Endodermal cell (in vitro differentiated cells): Measurements from ENCODE around the gene AGFG1. TPM values are rescaled to one million over a fixed set of nuclear protein-coding genes. Genes with fewer than 3 reads are reported as not detected.

ENCODE experiments used
- DNase-seq: peaks from one replicate; pipeline ENCODE4 v3.0.0-alpha.2; 2017
- H3K27ac ChIP-seq: 2 replicates; pipeline ENCODE4 v1.5.1; 2013; ENCODE audit warnings: mild to moderate bottlenecking, low read depth, low read length, moderate library complexity
- H3K27me3 ChIP-seq: 2 replicates; pipeline ENCODE4 v1.6.1; 2013; ENCODE audit warnings: mild to moderate bottlenecking, low read length, moderate library complexity; ENCODE audit not compliant: insufficient read depth, control insufficient read depth, poor library complexity, severe bottlenecking
- H3K36me3 ChIP-seq: 2 replicates; pipeline ENCODE4 v1.7.0; 2013; ENCODE audit warnings: mild to moderate bottlenecking, low read length, moderate library complexity; ENCODE audit not compliant: control insufficient read depth, insufficient read depth
- H3K4me1 ChIP-seq: one replicate; pipeline ENCODE4 v1.7.0; 2013; ENCODE audit warnings: low read length; ENCODE audit not compliant: control insufficient read depth, insufficient read depth
- H3K4me3 ChIP-seq: 2 replicates; pipeline ENCODE4 v1.5.1; 2013; ENCODE audit warnings: mild to moderate bottlenecking, low read length, moderate library complexity
- H3K9ac ChIP-seq: 2 replicates; pipeline ENCODE4 v1.6.1; 2013; ENCODE audit warnings: mild to moderate bottlenecking, low read length, moderate library complexity; ENCODE audit not compliant: poor library complexity, severe bottlenecking; ENCODE audit errors: extremely low read depth
- H3K9me3 ChIP-seq: 2 replicates; pipeline ENCODE4 v1.6.1; 2013; ENCODE audit warnings: mild to moderate bottlenecking, low read length, moderate library complexity; ENCODE audit not compliant: control insufficient read depth
- H3K27ac Mint-ChIP-seq: 2 replicates; pipeline ENCODE4 v1.8.0; 2020; ENCODE audit warnings: mixed read lengths
- H3K27me3 Mint-ChIP-seq: 2 replicates; pipeline ENCODE4 v1.8.0; 2021; ENCODE audit warnings: mild to moderate bottlenecking, mixed read lengths; ENCODE audit not compliant: insufficient read depth
- H3K36me3 Mint-ChIP-seq: 2 replicates; pipeline ENCODE4 v1.8.0; 2020; ENCODE audit warnings: low read depth, mixed read lengths
- H3K4me1 Mint-ChIP-seq: 2 replicates; pipeline ENCODE4 v1.8.0; 2020; ENCODE audit warnings: mixed read lengths
- H3K4me3 Mint-ChIP-seq: 2 replicates; pipeline ENCODE4 v1.8.0; 2020; ENCODE audit warnings: mild to moderate bottlenecking, moderate library complexity, mixed read lengths
- H3K9me3 Mint-ChIP-seq: 2 replicates; pipeline ENCODE4 v1.8.0; 2020; ENCODE audit warnings: mild to moderate bottlenecking, mixed read lengths
- CTCF ChIP-seq: fragments of 200-600 bp; sonication (generic); conservative IDR thresholded peaks from 2 replicates; pipeline ENCODE4 v1.5.0; 2021; ENCODE audit warnings: antibody characterized with exemption, mild to moderate bottlenecking
- WGBS, 2 experiments: methylation state at CpG; one replicate each; pipeline versions ENCODE4 v1.1.5 to v1.1.7; 2013; ENCODE audit warnings: missing lambda C conversion rate in 2 of 2, mixed read lengths in 1 of 2; ENCODE audit not compliant: insufficient coverage in 1 of 2, insufficient read length in 1 of 2; 5-methylcytosine and 5-hydroxymethylcytosine counted together
- total RNA-seq, 2 donors: library from RNA; stranded (reverse); fragmentation: NEBNext Ultra II Directional in 1 of 2; extraction: Animal tissue kit (Norgen Biotek cat#: 25700) in 1 of 2; gene quantifications; 2 replicates in 1 of 2; 3 replicates in 1 of 2; pipeline ENCODE4 v1.2.1, GENCODE V29; 2021

AGFG1 gene
- total RNA-seq, 2 donors from 2014 or later: 90.3 to 92.0 TPM

- Mint-ChIP-seq H3K27me3 (no peaks in the 10 kb centered on the region), H3K9me3 (no peaks in the 10 kb centered on the region), H3K27ac (no peak overlapping the region), H3K36me3 (no peaks in the 10 kb centered on the region), H3K4me3 (no peak overlapping the region), H3K4me1 (peaks cover 20% of the 10 kb centered on the region)
- Histone ChIP-seq H3K9me3 (no peaks in the 10 kb centered on the region), H3K27ac (no peak overlapping the region), H3K4me1 (no peaks in the 10 kb centered on the region), H3K36me3 (no peaks in the 10 kb centered on the region), H3K27me3 (no peaks in the 10 kb centered on the region), H3K4me3 (no peak overlapping the region), H3K9ac (no peak overlapping the region)
- no peak for TF ChIP-seq CTCF
- 95 to 97% methylated on average over 6 of the region's 6 CpGs for WGBS, 2 experiments
- DNase-seq: no peak
These were observed 9.4 kb upstream of the AGFG1 start for GRCh38 chr2:227462462-227462951.

- Mint-ChIP-seq H3K4me1 (peaks cover 26% of the 10 kb centered on the region), H3K36me3 (no peaks in the 10 kb centered on the region), H3K4me3 (no peak overlapping the region), H3K9me3 (no peaks in the 10 kb centered on the region), H3K27ac (no peak overlapping the region), H3K27me3 (no peaks in the 10 kb centered on the region)
- TF ChIP-seq CTCF: no peak
- Histone ChIP-seq H3K9ac (no peak overlapping the region), H3K36me3 (no peaks in the 10 kb centered on the region), H3K4me1 (no peaks in the 10 kb centered on the region), H3K27ac (no peak overlapping the region), H3K9me3 (no peaks in the 10 kb centered on the region), H3K4me3 (no peak overlapping the region), H3K27me3 (no peaks in the 10 kb centered on the region)
- DNase-seq: no peak
- WGBS, 2 experiments: 92 to 94% methylated on average over 8 to 13 of the region's 13 CpGs
These were observed 8.7 kb upstream of the AGFG1 start for GRCh38 chr2:227462972-227463931.

DNA sequence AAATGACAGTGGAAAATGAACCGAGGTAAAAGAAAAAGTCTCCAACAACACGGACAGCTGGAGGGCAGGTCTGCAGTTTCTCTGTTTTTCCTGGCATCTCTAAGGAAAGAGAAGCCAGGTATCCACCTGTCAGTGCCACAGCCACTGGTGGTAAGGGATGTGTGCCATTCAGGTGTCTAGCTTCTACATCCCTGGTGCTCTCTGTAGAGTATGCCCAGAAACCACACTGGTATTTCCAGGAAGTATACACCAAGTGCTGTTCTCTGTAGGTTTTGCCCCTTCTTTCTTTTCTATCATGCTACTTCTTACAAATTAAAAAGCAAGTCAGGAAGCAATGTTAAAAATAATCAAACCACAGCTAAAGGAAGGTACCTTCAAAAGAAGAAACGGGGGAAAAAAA, 7.6 kb upstream of the AGFG1 start:
- Histone ChIP-seq H3K4me3 (no peak overlapping the region), H3K36me3 (no peaks in the 10 kb centered on the region), H3K4me1 (no peaks in the 10 kb centered on the region), H3K27me3 (no peaks in the 10 kb centered on the region), H3K9me3 (no peaks in the 10 kb centered on the region), H3K9ac (no peak overlapping the region), H3K27ac (no peak overlapping the region)
- Mint-ChIP-seq H3K9me3 (no peaks in the 10 kb centered on the region), H3K4me1 (peaks cover 26% of the 10 kb centered on the region), H3K36me3 (no peaks in the 10 kb centered on the region), H3K27ac (no peak overlapping the region), H3K27me3 (no peaks in the 10 kb centered on the region), H3K4me3 (no peak overlapping the region)
- no peak for DNase-seq
- WGBS, 2 experiments: 88 to 91% methylated on average over 3 of the region's 3 CpGs
- no peak for TF ChIP-seq CTCF
